Limb (tissue), 2 donors: ENCODE measurements around the gene PPFIA3.

Experiments used
- DNase-seq, 2 donors: peaks; one replicate each; pipeline ENCODE4 v3.0.0-alpha.2; 2016; ENCODE audit errors: extremely low spot score in 2 of 2

The PPFIA3 gene

DNA sequence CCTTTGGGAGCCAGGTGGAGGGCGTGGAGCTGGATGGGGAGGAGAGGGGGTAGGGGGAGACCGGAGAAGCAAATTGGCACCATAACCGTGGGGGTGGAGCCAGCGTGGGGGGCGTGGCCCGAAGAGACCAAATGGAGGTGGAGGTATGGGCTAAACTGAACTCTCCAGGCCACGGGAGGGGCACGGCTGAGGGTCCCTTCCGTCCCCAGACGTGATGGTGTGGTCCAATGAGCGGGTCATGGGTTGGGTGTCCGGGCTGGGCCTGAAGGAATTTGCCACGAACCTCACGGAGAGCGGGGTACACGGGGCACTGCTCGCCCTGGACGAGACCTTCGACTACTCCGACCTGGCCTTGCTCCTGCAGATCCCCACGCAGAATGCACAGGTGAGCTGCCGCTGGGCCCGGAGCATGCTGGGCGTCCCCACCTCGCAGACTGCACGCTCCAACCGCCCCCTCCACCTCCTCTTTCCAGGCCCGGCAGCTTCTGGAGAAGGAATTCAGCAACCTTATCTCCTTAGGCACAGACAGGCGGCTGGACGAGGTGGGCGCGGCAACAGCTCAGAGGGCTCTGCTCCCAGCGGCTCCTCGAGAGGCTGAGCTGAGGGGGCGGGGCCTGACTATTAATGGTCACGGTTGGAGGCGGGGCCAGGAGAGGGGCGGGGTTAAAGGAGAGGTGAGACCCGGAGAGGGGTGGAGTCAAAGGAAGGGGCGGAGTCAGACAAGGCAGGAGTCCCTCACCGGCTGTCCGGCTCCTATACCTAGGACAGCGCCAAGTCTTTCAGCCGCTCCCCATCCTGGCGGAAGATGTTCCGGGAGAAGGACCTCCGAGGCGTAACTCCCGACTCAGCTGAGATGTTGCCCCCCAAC, 29.7 kb downstream of the PPFIA3 start:
- DNase-seq: peak; percentile 94 to 99

GRCh38 chr19:49149652-49150105, 30.3 kb downstream of the PPFIA3 start:
- peak; percentile 75 to 93 for DNase-seq

GRCh38 chr19:49150106-49150943, 31.0 kb downstream of the PPFIA3 start:
- DNase-seq: peak; percentile 91 to 93

GRCh38 chr19:49150944-49151243, 31.6 kb downstream of the PPFIA3 start:
- no peak for DNase-seq

DNA sequence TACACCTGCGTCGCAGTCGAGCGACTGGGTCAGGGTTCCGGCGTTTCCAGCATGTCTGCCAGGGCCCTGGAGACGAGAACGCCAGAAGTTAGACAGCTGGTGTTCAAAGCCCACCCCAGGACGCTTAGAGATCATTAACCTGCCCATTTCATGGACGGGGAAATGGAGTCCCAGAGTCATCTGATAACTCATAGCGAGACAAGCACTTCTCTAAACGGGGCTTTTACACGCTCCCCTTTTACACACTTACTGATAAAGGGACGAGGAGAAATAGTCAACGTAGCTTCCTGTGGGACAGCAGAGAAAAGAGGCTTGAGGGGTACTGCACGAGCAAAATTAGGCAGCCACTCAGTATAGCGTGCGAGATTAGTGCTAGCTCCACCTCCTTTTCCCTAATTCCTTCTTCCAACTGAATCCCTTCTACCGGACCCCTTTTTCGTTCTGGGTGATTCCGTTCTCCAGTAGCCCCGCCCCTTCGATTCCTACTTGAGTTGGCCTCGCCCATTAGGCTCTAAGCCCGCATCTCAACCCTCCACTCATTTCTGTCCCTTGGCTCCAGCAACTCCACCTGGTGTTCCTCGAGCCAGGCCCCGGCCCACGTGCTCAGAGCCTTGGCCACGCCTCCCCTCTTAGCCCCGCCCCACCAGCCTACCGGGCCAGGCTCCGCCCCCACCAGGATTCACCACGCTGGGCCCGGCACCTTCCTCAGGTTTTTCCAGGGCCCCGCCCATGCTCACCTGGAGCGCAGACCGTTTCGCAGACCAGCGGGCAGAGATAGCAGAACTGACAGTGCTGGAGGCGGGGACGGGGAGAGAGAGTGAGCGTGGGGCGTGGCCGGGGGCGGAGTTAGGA, 32.1 kb downstream of the PPFIA3 start:
- DNase-seq: peak in 1 of 2 donors; percentile 81

- DNase-seq: no peak
These were observed 32.8 kb downstream of the PPFIA3 start for GRCh38 chr19:49152119-49152550.

- DNase-seq: peak in 1 of 2 donors; percentile 43
These were observed 33.9 kb downstream of the PPFIA3 start for GRCh38 chr19:49153167-49153809.

DNA sequence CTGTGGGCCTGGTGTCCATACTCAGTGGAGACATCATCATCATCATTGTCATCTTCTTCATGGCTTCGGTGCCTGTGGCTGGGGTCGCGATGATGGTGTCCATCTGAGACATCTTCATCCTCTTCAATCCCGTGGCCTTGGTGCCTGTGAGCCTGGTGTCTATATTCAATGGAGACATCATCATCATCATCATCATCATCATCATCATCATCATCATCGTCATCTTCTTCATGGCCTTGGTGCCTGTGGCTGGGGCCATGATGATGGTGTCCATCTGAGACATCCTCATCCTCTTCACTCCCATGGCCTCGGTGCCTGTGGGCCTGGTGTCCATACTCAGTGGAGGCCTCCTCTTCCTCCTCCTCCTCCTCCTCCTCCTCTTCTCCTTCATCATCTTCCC, 34.9 kb downstream of the PPFIA3 start:
- DNase-seq: no peak

DNA sequence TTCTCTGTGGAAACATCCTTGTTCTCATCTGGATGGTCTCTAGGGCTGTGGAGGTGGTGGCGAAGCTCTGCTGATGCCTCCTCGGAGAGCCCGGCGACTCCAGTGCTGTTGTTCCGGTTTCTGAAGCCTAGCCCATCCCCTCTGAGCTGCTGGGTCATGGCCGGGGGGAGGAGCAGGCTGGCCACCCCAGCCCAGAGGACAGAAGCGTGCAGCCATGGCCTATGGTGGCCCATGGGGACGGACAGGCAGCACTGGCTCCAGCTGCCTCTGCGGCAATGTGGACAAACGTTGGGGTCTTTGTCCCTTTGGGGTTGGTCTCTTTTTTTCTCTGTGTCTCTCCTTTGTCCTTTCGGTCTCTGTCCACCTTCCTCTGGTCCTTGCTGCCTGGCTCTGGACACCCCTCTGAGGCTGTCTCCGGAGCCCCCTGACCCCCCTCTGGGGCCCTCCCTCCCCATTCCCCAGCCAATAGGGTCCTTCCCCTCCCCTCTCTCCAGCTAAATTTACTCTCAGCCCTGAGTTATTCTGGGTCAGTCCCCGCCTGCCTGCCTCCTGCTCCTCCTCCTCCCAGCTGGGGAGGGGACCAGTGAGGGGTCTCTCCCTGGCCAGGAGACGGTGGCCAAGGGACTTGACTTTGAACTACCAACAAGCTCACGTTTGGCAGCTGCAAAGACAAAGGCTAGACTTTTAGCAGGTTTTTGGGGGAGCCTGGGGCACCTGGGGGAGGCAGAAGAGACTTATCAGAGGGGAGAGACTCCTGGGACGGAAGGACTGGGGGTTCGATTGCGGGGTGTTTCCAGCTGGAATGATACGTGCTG, 35.9 kb downstream of the PPFIA3 start, which contains the start of gene HRC:
Gene HRC, minus strand, starts transcription at position 392 of the 815 bp plus-strand sequence. Its CDS starts 159 bp downstream, at position 233.
- peak in 1 of 2 donors; percentile 65 for DNase-seq

DNA sequence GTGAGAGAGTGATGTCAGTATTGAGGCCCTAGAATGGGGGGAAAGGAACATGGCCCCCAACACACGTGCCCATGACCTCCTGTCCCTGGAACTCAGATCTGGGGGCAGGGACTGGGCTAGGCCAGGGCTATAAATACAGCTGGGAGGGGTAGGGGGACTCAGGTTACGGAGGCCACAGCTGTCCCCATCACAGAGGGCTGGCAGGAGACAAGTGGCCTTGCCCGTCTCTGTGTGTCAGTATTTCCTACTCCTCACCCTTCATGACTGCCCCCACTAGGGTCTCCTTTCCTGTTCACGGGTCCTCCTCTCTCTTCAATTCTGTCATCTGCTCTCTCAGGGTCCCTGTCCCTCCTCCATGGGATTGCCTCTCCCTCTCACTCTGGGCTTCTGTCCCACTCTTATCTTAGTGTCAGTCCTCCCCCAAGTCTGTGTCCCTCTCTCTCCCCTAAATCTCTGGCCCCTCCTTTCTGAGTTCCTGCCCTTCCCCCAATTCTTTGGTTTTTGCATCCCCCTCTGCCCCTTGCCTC, 36.5 kb downstream of the PPFIA3 start:
- DNase-seq: peak in 1 of 2 donors; percentile 64

DNA sequence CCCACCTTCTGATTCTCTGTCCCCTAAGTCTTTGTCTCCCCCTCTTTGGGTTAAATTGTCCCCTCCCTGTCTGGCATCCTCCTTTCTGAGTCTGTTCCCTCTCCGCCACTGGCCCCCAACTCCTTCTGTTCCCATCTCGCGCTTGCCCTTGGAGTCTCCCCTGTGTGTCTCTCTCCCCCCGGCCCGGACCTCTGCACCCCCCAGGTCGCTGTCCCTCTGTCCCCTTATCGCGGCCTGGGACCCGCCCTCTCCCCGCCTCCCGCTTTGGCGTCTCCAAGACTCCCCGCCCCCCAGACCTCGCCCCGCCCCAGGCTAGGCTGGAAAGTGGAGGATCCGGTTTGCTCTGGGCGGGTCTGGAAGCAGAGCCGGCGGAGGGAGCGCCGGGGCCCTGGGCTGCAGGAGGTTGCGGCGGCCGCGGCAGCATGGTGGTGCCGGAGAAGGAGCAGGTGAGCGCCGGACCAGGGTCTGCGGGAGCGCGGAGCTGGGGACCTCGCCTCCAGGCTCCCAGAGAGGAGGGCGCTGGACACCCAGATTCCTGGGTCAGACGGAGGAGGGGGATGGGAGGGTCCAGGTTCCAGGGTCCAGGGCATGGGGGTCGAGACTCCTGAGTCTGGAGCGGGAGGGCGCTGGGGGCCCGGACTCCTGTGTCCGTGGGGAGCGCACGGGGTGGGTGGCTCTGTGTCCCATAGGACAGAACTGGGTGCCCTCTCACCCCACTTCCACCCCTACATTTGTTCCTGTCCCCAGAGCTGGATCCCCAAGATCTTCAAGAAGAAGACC, 38.3 kb downstream of the PPFIA3 start, which contains the start of gene TRPM4:
Gene TRPM4, plus strand, starts transcription at position 348 of the 780 bp plus-strand sequence. Its CDS starts 75 bp downstream, at position 423.
- DNase-seq: peak; percentile 90 to 92

- DNase-seq: no peak
These were observed 41.3 kb downstream of the PPFIA3 start for GRCh38 chr19:49160450-49161189.

DNA sequence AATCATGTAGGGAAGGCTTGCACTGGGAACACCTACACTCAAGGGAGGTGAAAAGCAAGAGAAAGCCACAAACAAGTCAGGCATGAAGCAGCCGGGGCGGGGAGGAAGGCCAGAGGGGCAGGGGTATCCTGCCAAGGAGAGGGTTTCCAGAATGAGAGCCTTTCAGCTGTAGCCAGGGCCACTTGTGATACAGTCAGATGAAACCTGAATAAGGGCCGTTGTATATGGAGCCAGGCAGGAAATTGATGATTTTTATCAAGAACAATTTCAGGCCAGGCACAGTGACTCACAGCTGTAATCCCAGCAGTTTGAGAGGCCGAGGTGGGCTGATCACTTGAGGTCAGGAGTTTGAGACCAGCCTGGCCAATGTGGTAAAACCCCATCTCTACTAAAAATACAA, 42.6 kb downstream of the PPFIA3 start:
- DNase-seq: no peak

GRCh38 chr19:49165111-49165750, 45.9 kb downstream of the PPFIA3 start:
- DNase-seq: peak in 1 of 2 donors; percentile 5

DNA sequence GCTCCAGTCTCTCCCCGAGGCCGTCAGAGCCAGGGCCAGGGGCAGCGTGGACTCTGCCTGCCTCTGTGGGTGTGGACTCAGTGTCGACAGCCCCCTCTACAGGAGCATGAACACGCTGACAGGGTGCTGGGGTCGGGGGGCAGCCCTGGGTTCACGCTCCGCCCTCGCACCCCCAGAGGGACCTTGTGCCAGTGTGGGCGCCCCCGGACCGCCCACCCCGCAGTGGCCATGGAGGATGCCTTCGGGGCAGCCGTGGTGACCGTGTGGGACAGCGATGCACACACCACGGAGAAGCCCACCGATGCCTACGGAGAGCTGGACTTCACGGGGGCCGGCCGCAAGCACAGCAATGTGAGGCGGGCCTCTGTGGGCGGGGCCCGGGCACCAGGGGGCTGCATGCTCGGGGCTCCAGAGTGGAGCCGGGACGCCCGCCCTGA, 46.5 kb downstream of the PPFIA3 start:
- DNase-seq: no peak

DNA sequence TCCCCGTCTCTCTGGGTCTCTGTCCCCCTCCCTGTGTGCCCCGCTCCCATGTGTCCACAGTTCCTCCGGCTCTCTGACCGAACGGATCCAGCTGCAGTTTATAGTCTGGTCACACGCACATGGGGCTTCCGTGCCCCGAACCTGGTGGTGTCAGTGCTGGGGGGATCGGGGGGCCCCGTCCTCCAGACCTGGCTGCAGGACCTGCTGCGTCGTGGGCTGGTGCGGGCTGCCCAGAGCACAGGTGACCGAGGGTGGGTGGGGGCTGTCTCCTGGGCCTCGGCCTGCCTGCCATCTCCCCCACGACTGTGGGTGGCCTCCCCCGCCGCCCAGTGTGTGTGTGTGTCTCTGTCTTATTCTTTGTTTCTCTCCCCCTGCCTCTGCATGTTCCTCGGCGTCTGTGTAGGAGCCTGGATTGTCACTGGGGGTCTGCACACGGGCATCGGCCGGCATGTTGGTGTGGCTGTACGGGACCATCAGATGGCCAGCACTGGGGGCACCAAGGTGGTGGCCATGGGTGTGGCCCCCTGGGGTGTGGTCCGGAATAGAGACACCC, 48.6 kb downstream of the PPFIA3 start:
- DNase-seq: no peak

- no peak for DNase-seq
These were observed 49.1 kb downstream of the PPFIA3 start for GRCh38 chr19:49168421-49168820.
